K562 (cell line): ENCODE measurements around the gene TXN2. TPM values are rescaled to one million over a fixed set of nuclear protein-coding genes. Genes with fewer than 3 reads are reported as not detected.

ENCODE experiments used
- CCAR2 ChIP-seq: fragments of 200-400 bp; formaldehyde crosslinking; IDR thresholded peaks from 2 replicates; pipeline ENCODE4 v1.6.1; 2017; ENCODE audit warnings: mild to moderate bottlenecking, low read depth, low read length
- CTBP1 ChIP-seq: fragments of 450-650 bp; IDR thresholded peaks from 2 replicates; pipeline ENCODE4 v1.6.1; 2016; ENCODE audit warnings: borderline replicate concordance
- DDX20 ChIP-seq: fragments of 450-650 bp; IDR thresholded peaks from 2 replicates; pipeline ENCODE4 v1.6.1; 2016; ENCODE audit warnings: missing genetic modification characterization, low read depth, mild to moderate bottlenecking, missing compliant biosample characterization, moderate library complexity
- GABPA ChIP-seq: fragments of 200-800 bp; sonication (Bioruptor generic); conservative IDR thresholded peaks from 2 replicates; pipeline ENCODE4 v1.6.1; 2016; ENCODE audit warnings: low read depth, missing genetic modification characterization, missing compliant biosample characterization
- HDAC1 ChIP-seq, 2 experiments: fragments of 450-650 bp; IDR thresholded peaks; 2 replicates each; pipeline ENCODE4 v1.6.1; 2016 to 2017; ENCODE audit warnings: inconsistent platforms in 1 of 2, mild to moderate bottlenecking in 1 of 2, moderate library complexity in 1 of 2
- HNRNPLL ChIP-seq: fragments of 200-400 bp; formaldehyde crosslinking; IDR thresholded peaks from 2 replicates; pipeline ENCODE4 v1.6.1; 2017; ENCODE audit warnings: low read length, low read depth, mild to moderate bottlenecking; ENCODE audit not compliant: poor library complexity, severe bottlenecking
- LCOR ChIP-seq: sonication (generic); formaldehyde crosslinking; IDR thresholded peaks from 2 replicates; pipeline ENCODE4 v1.8.0; 2022; ENCODE audit warnings: mild to moderate bottlenecking, missing genetic modification reagents
- PTTG1 ChIP-seq: fragments of 450-650 bp; IDR thresholded peaks from 2 replicates; pipeline ENCODE4 v1.6.1; 2016; ENCODE audit warnings: low read depth, mild to moderate bottlenecking, missing genetic modification characterization, missing compliant biosample characterization
- RAD21 ChIP-seq, 2 experiments: fragments of 250-450 bp in 1 of 2; fragments of 450-650 bp in 1 of 2; sonication (Bioruptor Pico) in 1 of 2; formaldehyde crosslinking in 1 of 2; IDR thresholded peaks in 1 of 2; conservative IDR thresholded peaks in 1 of 2; 2 replicates each; pipeline versions ENCODE4 v1.4.0 to v1.8.0; 2020 to 2022; ENCODE audit warnings: mild to moderate bottlenecking in 2 of 2, moderate library complexity in 1 of 2
- RBM39 ChIP-seq: fragments of 200-400 bp; formaldehyde crosslinking; optimal IDR thresholded peaks from 2 replicates; pipeline ENCODE3; 2018; ENCODE audit warnings: low read depth, low read length
- TBP ChIP-seq: optimal IDR thresholded peaks from 2 replicates; pipeline ENCODE3; 2011; ENCODE audit warnings: low read depth, low read length, improper control_type of control experiment
- TGIF2 ChIP-seq: sonication (generic); formaldehyde crosslinking; IDR thresholded peaks from 2 replicates; pipeline ENCODE4 v1.8.1; 2022; ENCODE audit warnings: mild to moderate bottlenecking, missing genetic modification reagents, moderate library complexity
- ZNF124 ChIP-seq: sonication (generic); formaldehyde crosslinking; IDR thresholded peaks from 2 replicates; pipeline ENCODE4 v1.8.1; 2022; ENCODE audit warnings: missing genetic modification reagents
- ZNF75A ChIP-seq: fragments of 450-650 bp; formaldehyde crosslinking; IDR thresholded peaks from 2 replicates; pipeline ENCODE4 v1.4.0; 2020; ENCODE audit warnings: mild to moderate bottlenecking
- polyA plus RNA-seq, 8 experiments: library from polyadenylated mRNA; depleted of rRNA in 4 of 8; stranded (reverse) in 5 of 8; unstranded in 3 of 8; fragments of >200 nt; fragmentation: Nextera tagmentation in 2 of 8; fragmentation: Illumina TruSeq in 1 of 8; extraction: Ambion mirVana in 2 of 8; extraction: Trizol in 1 of 8; gene quantifications; 2 replicates each; pipeline versions ENCODE4 v1.2.1 to v1.2.3, GENCODE V29; 2011 to 2014; ENCODE audit warnings: inconsistent platforms in 1 of 8, missing spikeins in 1 of 8
- total RNA-seq, 7 experiments: library from RNA; depleted of rRNA in 6 of 7; stranded (reverse); fragments of >200 nt in 6 of 7; fragmentation: Illumina TruSeq in 2 of 7; extraction: Trizol in 2 of 7; gene quantifications; 2 replicates each; pipeline versions ENCODE4 v1.2.1 to v1.2.3, GENCODE V29; 2011 to 2021; ENCODE audit warnings: low replicate concordance in 1 of 7
- TF ChIP-seq, protein P1 (sequence below): fragments of 250-450 bp; sonication (Bioruptor Pico); IDR thresholded peaks from 2 replicates; pipeline ENCODE4 v1.4.0; 2020; ENCODE audit warnings: mild to moderate bottlenecking, moderate library complexity, borderline replicate concordance
- TF ChIP-seq, protein P2 (sequence below): fragments of 250-450 bp; sonication (Bioruptor Pico); IDR thresholded peaks from 2 replicates; pipeline ENCODE4 v1.4.0; 2020
- TF ChIP-seq, protein P3 (sequence below), 2 experiments: fragments of 450-650 bp; conservative IDR thresholded peaks; 2 replicates each; pipeline ENCODE4 v1.6.1; 2017; ENCODE audit warnings: mild to moderate bottlenecking in 2 of 2, moderate library complexity in 2 of 2
- TF ChIP-seq, protein P4 (sequence below): IDR thresholded peaks from 2 replicates; pipeline ENCODE4 v1.6.1; 2011; ENCODE audit warnings: borderline replicate concordance, low read depth, mild to moderate bottlenecking, moderate library complexity, low read length; ENCODE audit not compliant: insufficient read depth, poor library complexity, severe bottlenecking

Gene TXN2
- total and polyA plus RNA-seq, 9 of the 15 experiments (the other 6 are each of a cell fraction or from before 2014, with no cell fraction given), result 48.5 to 399 (median 118) TPM

DNA sequence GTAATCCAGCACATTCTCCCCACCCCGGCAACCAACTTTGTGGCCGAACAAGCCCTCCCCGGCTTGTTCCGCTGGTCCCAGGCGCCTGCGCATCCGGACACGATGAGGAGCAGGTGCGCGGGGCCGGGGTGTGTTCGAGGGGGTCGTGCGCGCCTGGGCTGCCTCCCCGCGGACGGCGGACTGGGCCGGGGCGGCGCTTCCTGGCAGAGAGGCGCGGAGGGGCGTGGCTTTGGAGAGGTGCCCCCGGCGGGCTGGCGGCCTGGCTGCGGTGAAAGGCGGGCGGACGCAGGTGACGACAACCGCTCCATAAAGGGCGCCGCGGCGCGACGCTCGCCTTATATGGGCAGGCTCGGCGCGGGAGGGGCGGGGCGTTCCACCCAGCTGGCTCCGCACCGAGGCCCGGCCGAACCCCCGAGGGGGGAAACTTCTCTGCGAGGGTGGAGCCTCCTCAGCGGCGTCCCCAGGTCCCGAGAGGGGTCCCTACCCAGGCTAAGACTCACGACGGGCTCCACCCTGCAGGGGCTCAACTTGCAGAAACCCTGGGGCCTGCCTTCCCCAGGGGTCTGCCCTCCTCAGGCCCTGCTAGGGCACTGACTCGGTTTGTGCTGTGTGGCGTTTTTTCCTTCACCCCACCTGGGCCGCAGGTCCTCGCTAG, 26.4 kb downstream of the TXN2 start (continued):
- 0 out of 2 replicates have a peak, but pooled peaks have one; percentile 45 for TF ChIP-seq ZNF75A (CRISPR knock-in tag)
- no peak for TF ChIP-seq PTTG1 (tag)
- TF ChIP-seq HNRNPLL, result no peak
- TF ChIP-seq, protein P1, sequence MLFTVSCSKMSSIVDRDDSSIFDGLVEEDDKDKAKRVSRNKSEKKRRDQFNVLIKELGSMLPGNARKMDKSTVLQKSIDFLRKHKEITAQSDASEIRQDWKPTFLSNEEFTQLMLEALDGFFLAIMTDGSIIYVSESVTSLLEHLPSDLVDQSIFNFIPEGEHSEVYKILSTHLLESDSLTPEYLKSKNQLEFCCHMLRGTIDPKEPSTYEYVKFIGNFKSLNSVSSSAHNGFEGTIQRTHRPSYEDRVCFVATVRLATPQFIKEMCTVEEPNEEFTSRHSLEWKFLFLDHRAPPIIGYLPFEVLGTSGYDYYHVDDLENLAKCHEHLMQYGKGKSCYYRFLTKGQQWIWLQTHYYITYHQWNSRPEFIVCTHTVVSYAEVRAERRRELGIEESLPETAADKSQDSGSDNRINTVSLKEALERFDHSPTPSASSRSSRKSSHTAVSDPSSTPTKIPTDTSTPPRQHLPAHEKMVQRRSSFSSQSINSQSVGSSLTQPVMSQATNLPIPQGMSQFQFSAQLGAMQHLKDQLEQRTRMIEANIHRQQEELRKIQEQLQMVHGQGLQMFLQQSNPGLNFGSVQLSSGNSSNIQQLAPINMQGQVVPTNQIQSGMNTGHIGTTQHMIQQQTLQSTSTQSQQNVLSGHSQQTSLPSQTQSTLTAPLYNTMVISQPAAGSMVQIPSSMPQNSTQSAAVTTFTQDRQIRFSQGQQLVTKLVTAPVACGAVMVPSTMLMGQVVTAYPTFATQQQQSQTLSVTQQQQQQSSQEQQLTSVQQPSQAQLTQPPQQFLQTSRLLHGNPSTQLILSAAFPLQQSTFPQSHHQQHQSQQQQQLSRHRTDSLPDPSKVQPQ, result no peak
- TF ChIP-seq, protein P2, sequence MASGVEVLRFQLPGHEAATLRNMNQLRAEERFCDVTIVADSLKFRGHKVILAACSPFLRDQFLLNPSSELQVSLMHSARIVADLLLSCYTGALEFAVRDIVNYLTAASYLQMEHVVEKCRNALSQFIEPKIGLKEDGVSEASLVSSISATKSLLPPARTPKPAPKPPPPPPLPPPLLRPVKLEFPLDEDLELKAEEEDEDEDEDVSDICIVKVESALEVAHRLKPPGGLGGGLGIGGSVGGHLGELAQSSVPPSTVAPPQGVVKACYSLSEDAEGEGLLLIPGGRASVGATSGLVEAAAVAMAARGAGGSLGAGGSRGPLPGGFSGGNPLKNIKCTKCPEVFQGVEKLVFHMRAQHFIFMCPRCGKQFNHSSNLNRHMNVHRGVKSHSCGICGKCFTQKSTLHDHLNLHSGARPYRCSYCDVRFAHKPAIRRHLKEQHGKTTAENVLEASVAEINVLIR, result peak; percentile 23; the same call in 1 of the 2 replicates
- no peak for TF ChIP-seq DDX20
- TF ChIP-seq RBM39, result no peak
- TF ChIP-seq LCOR (CRISPR knock-in tag), result no peak
- no peak for TF ChIP-seq ZNF124 (CRISPR knock-in tag)
- peak; percentile 34 to 51 for TF ChIP-seq RAD21 (CRISPR knock-in tag; conservative IDR thresholded peaks at IDR 0.05 in 1 of 2, IDR thresholded peaks at IDR 0.05 in 1 of 2)
- TF ChIP-seq CCAR2, result no peak
- TF ChIP-seq, protein P3, sequence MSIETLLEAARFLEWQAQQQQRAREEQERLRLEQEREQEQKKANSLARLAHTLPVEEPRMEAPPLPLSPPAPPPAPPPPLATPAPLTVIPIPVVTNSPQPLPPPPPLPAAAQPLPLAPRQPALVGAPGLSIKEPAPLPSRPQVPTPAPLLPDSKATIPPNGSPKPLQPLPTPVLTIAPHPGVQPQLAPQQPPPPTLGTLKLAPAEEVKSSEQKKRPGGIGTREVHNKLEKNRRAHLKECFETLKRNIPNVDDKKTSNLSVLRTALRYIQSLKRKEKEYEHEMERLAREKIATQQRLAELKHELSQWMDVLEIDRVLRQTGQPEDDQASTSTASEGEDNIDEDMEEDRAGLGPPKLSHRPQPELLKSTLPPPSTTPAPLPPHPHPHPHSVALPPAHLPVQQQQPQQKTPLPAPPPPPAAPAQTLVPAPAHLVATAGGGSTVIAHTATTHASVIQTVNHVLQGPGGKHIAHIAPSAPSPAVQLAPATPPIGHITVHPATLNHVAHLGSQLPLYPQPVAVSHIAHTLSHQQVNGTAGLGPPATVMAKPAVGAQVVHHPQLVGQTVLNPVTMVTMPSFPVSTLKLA (conservative IDR thresholded peaks at IDR 0.05), result peak in 1 of 2 experiments; percentile 74; a peak in 2 of 4 replicates
- peak; percentile 49; the same call in 1 of the 2 replicates for TF ChIP-seq GABPA (tag)
- TF ChIP-seq TBP, result peak; percentile 56
- peak in 1 of 2 experiments; percentile 48; a peak in 1 of 4 replicates for TF ChIP-seq HDAC1 (IDR thresholded peaks at IDR 0.05)
- TF ChIP-seq, protein P4, sequence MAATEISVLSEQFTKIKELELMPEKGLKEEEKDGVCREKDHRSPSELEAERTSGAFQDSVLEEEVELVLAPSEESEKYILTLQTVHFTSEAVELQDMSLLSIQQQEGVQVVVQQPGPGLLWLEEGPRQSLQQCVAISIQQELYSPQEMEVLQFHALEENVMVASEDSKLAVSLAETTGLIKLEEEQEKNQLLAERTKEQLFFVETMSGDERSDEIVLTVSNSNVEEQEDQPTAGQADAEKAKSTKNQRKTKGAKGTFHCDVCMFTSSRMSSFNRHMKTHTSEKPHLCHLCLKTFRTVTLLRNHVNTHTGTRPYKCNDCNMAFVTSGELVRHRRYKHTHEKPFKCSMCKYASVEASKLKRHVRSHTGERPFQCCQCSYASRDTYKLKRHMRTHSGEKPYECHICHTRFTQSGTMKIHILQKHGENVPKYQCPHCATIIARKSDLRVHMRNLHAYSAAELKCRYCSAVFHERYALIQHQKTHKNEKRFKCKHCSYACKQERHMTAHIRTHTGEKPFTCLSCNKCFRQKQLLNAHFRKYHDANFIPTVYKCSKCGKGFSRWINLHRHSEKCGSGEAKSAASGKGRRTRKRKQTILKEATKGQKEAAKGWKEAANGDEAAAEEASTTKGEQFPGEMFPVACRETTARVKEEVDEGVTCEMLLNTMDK, result peak; percentile 77
- no peak for TF ChIP-seq TGIF2 (CRISPR knock-in tag)
- TF ChIP-seq CTBP1, result peak; percentile 99
